ENCODE data around the gene RBBP7.

Gene RBBP7

GRCh38 chrX:16870095-16870861 is at the start of gene RBBP7:
Gene RBBP7 (minus strand): TSS chrX:16870362. CDS start chrX:16870053, 309 bp downstream.
- DNase-seq (ENCODE audit: low read depth in 2 of 2): peak; percentile 82 to 91

GRCh38 chrX:16918979-16919378 is 48.8 kb upstream of the RBBP7 start:
- no peak for DNase-seq (ENCODE audit: low read depth in 2 of 2)

- no peak for DNase-seq (ENCODE audit: low read depth in 2 of 2)
Measured at GRCh38 chrX:16917120-16917519, 47.0 kb upstream of the RBBP7 start.

GRCh38 chrX:16916561-16916960 is 46.4 kb upstream of the RBBP7 start:
- no peak for DNase-seq (ENCODE audit: low read depth in 2 of 2)

- no peak for DNase-seq (ENCODE audit: low read depth in 2 of 2)
Measured at GRCh38 chrX:16914058-16914457, 43.9 kb upstream of the RBBP7 start.

- no peak for DNase-seq (ENCODE audit: low read depth in 2 of 2)
Measured at GRCh38 chrX:16910376-16910775, 40.2 kb upstream of the RBBP7 start.

GRCh38 chrX:16903274-16904022 is 33.3 kb upstream of the RBBP7 start:
- no peak for DNase-seq (ENCODE audit: low read depth in 2 of 2)

- DNase-seq (ENCODE audit: low read depth in 2 of 2): no peak
Measured at GRCh38 chrX:16897445-16897844, 27.3 kb upstream of the RBBP7 start.

- peak in 1 of 2 donors; percentile 31 for DNase-seq (ENCODE audit: low read depth in 2 of 2)
Measured at GRCh38 chrX:16892504-16893362, 22.6 kb upstream of the RBBP7 start.

- DNase-seq (ENCODE audit: low read depth in 2 of 2): no peak
Measured at GRCh38 chrX:16885628-16886027, 15.5 kb upstream of the RBBP7 start.

- no peak for DNase-seq (ENCODE audit: low read depth in 2 of 2)
Measured at GRCh38 chrX:16883487-16883804, 13.3 kb upstream of the RBBP7 start.

GRCh38 chrX:16882702-16883486 is 12.7 kb upstream of the RBBP7 start:
- DNase-seq (ENCODE audit: low read depth in 2 of 2): peak; percentile 32 to 34

GRCh38 chrX:16882169-16882568 is 12.0 kb upstream of the RBBP7 start:
- no peak for DNase-seq (ENCODE audit: low read depth in 2 of 2)

GRCh38 chrX:16876696-16877095 is 6.5 kb upstream of the RBBP7 start:
- DNase-seq (ENCODE audit: low read depth in 2 of 2): no peak

GRCh38 chrX:16874458-16875095 is 4.4 kb upstream of the RBBP7 start:
- DNase-seq (ENCODE audit: low read depth in 2 of 2): no peak

- DNase-seq (ENCODE audit: low read depth in 2 of 2): no peak
Measured at GRCh38 chrX:16873106-16873505, 2.9 kb upstream of the RBBP7 start.

GRCh38 chrX:16870862-16871815 is 977 bp upstream of the RBBP7 start:
- no peak for DNase-seq (ENCODE audit: low read depth in 2 of 2)

GRCh38 chrX:16869393-16870094 is 618 bp downstream of the RBBP7 start:
- DNase-seq (ENCODE audit: low read depth in 2 of 2): peak; percentile 19 to 33

- no peak for DNase-seq (ENCODE audit: low read depth in 2 of 2)
Measured at GRCh38 chrX:16868920-16869319, 1.2 kb downstream of the RBBP7 start.

Measured in stimulated activated CD8-positive, alpha-beta memory T cell treated with anti-CD3 and anti-CD28 coated beads, Interleukin-15, amount 100 ng/mL, for 48 hours (primary cell).